T-helper 17 cell (primary cell): ENCODE data around the gene TAC3. TPM values are rescaled to one million over a fixed set of nuclear protein-coding genes. Genes with fewer than 3 reads are reported as not detected.
"Not testable (repeated sequence)": the region's sequence is repeated elsewhere in the genome, so short reads cannot be mapped to it uniquely, and the experiment has no call there.

Experiments
- ATAC-seq: fragments of 150-1000 bp; cut with Tn5 transposase; 2 replicates; pipeline ENCODE4 v1.10.0; 2021; ENCODE audit warnings: mild to moderate bottlenecking, moderate library complexity
- DNase-seq, 3 donors: peaks; one replicate each; pipeline versions ENCODE4 v3.0.0 to v3.0.0-alpha.2; 2020 to 2021
- H3K9me3 ChIP-seq: one replicate; pipeline ENCODE4 v1.7.0; 2013; ENCODE audit warnings: low read length, mild to moderate bottlenecking; ENCODE audit not compliant: control insufficient read depth, poor library complexity, severe bottlenecking
- H3K27ac Mint-ChIP-seq: one replicate; pipeline ENCODE4 v1.8.0; 2022; ENCODE audit warnings: mild to moderate bottlenecking, moderate library complexity, mixed read lengths
- H3K27me3 Mint-ChIP-seq: one replicate; pipeline ENCODE4 v1.8.0; 2022; ENCODE audit warnings: mixed read lengths
- H3K36me3 Mint-ChIP-seq: one replicate; pipeline ENCODE4 v1.8.0; 2022; ENCODE audit warnings: low read depth, mixed read lengths
- H3K4me1 Mint-ChIP-seq: one replicate; pipeline ENCODE4 v1.8.0; 2022; ENCODE audit warnings: mild to moderate bottlenecking, mixed read lengths
- H3K4me3 Mint-ChIP-seq: one replicate; pipeline ENCODE4 v1.8.0; 2022; ENCODE audit warnings: mild to moderate bottlenecking, moderate library complexity, mixed read lengths
- total RNA-seq, 4 donors: library from RNA in 2 of 4; stranded (reverse) in 2 of 4; gene quantifications; one replicate each; pipeline ENCODE4 v1.2.3 and lab custom pipeline; 2022 to 2026

The TAC3 gene
- total RNA-seq, 2 donors from 2014 or later, result not detected

DNA sequence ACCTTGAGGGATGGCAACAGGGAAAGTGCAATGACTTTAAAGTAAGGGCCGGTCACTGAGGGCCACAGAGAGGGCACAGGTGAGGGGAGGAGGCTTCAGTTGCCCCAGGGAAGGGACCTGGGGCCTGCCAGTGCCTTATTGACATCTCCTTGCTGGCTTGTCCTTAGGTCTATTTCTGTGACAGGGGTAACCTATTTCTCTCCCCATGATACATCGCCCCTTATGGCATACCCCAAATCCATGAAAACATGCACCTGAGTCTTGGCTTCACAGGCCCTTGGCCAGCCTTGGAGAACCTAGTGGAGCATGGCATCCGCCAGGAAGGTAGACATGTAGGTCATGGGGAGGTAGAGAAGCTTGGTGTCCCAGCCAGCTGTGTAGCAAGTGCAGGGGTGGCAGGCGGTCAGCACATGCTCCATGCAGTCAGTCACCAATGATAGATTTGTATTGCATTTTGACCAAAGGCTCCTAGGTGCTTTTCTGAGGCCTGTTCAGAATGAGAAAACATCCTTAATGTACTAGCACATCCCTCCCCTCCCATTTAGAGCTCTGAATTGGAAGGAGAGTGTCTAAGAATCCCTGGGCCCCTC lies 35.3 kb downstream of the TAC3 start:
- Mint-ChIP-seq H3K27ac (peak overlapping the region; percentile 39), H3K4me3 (no peak overlapping the region), H3K36me3 (no peaks in the 10 kb centered on the region)

DNA sequence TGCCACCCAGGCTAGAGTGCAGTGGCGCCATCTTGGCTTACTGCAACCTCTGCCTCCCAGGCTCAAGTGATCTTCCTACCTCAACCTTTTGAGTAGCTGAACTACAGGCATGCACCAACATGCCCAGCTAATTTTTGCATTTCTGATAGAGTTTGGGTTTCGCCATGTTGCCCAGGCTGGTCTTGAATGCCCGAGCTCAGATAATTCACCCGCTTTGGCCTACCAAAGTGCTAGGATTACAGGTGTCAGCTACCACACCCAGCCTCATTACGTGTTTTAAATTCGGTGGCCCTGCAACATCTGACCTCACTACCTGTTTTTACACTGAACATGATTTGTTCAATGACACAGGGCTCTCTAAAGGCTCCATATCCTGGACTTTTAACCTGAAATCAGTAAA lies 36.1 kb downstream of the TAC3 start:
- H3K9me3 ChIP-seq, result no peaks in the 10 kb centered on the region
- no peak for DNase-seq
- H3K27ac Mint-ChIP-seq, result peak overlapping the region; percentile 39
- no peak for ATAC-seq
- H3K36me3 Mint-ChIP-seq, result no peaks in the 10 kb centered on the region
- no peak overlapping the region for H3K4me3 Mint-ChIP-seq
- no peaks in the 10 kb centered on the region for H3K27me3 Mint-ChIP-seq
- no peaks in the 10 kb centered on the region for H3K4me1 Mint-ChIP-seq

More for the DNA sequence above, 35.3 kb downstream of the TAC3 start:
- H3K9me3 ChIP-seq, result no peaks in the 10 kb centered on the region
- no peak for ATAC-seq
- DNase-seq, result no peak
- Mint-ChIP-seq H3K4me1 (peaks cover 1% of the 10 kb centered on the region), H3K27me3 (no peaks in the 10 kb centered on the region)

DNA sequence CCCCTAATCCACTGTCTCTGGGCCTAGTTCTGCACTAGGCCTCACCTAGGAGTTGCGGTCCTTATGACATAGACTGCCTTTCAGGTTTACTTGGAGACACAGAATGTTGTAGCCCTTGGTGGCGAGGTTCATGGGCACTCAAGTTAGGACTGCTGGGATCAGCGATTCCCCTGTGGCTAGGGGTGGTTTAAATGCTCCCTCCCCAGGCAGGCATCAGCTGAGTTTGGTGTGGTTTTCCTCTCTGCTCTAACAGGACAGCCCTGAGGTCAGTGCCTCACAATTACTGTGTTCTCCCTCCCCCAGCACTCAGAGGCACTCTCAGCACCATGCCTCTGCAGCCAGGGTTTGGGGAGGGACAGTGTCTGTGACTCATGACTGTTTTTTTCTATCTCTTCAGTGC lies 36.7 kb downstream of the TAC3 start:
- no peaks in the 10 kb centered on the region for H3K9me3 ChIP-seq
- no peak for ATAC-seq
- Mint-ChIP-seq H3K4me3 (no peak overlapping the region), H3K27ac (no peak overlapping the region), H3K36me3 (no peaks in the 10 kb centered on the region), H3K27me3 (no peaks in the 10 kb centered on the region), H3K4me1 (no peaks in the 10 kb centered on the region)
- DNase-seq, result no peak

DNA sequence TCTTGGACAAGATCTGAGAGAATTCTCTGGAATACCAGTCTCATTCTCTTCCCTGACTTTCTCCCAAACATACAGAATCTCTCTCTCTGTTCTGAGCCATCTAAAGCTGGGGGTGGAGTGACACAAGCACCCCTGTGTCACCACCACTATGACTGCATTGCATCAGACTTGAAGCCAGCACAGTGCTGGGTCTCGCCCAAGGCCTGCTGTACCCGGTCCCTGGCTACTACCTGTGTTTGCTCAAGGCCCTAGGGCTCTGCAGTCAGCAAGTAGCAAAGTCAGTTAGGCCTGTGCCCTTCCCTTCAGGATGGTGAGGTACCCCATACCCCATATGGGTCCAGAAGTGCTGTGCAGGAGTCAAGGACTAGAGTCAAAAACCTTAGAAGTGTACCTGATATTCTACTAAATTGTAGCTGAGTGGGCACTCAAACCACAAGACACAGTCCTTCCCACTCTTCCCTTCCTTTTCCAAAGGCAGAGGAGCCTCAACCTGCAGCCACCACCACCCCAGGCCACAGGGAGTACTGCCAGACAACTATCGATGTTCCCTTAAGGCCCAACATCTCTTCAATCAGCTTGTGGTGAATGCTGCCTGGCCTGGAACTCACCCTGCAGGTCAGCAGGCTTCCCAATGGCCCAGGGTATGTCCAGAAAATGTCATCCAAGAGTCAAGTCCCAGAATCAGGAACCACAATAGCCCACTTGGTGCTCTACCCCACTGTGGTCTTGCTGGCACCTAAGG lies 37.8 kb downstream of the TAC3 start:
- Mint-ChIP-seq H3K4me3 (no peak overlapping the region), H3K27ac (no peak overlapping the region)
- DNase-seq, result no peak

DNA sequence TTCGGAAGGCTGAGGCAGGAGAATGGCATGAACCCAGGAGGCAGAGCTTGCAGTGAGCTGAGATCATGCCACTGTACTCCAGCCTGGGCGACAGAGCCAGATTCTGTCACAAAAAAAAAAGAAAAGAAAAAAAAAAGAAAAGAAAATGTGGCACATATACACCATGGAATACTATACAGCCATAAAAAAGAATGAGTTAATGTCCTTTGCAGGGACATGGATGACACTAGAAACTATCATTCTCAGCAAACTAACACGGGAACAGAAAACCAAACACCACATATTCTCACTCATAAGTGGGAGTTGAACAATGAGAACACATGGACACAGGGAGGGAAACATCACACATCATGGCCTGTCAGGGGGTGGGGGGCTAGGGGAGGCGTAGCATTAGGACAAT lies 39.0 kb downstream of the TAC3 start:
- not testable (repeated sequence) for H3K27ac Mint-ChIP-seq, H3K4me3 Mint-ChIP-seq, H3K36me3 Mint-ChIP-seq, H3K9me3 ChIP-seq, H3K27me3 Mint-ChIP-seq, DNase-seq, H3K4me1 Mint-ChIP-seq, ATAC-seq

More for the DNA sequence above, 37.8 kb downstream of the TAC3 start:
- Mint-ChIP-seq H3K36me3 (no peaks in the 10 kb centered on the region), H3K27me3 (no peaks in the 10 kb centered on the region), H3K4me1 (no peaks in the 10 kb centered on the region)
- no peak for ATAC-seq
- no peaks in the 10 kb centered on the region for H3K9me3 ChIP-seq

DNA sequence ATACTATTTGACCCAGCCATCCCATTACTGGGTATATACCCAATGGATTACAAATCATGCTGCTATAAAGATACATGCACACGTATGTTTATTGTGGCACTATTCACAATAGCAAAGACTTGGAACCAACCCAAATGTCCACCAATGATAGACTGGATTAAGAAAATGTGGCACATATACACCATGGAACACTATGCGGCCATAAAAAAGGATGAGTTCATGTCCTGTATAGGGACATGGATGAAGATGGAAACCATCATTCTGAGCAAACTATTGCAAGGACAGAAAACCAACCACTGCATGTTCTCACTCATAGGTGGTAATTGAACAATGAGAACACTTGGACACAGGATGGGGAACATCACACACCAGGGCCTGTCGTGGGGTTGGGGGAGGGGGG lies 42.1 kb downstream of the TAC3 start:
- H3K27ac Mint-ChIP-seq, H3K36me3 Mint-ChIP-seq, H3K27me3 Mint-ChIP-seq: not testable (repeated sequence)

DNA sequence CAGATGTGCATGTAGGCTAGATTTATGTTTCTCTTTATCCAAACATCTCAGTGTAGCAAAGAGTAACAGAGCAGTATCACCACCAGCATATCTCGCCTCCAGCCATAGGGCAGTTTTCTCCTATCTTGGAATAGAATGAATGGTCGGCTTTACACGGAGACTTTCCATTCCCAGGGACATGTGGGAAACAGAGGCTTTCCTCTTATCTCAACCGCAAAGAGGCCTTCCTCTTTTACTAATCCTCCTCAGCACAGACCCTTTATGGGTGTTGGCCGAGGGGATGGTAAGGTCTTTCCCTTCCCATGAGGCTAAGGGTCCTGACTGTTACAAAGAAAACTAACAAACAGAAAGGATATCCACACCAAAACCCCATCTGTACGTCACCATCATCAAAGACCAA lies 47.4 kb downstream of the TAC3 start:
- H3K4me3 Mint-ChIP-seq, H3K4me1 Mint-ChIP-seq, DNase-seq, H3K27ac Mint-ChIP-seq, ATAC-seq, H3K9me3 ChIP-seq, H3K36me3 Mint-ChIP-seq: not testable (repeated sequence)
- H3K27me3 Mint-ChIP-seq, result peaks cover 20% of the 10 kb centered on the region

More for the DNA sequence above, 42.1 kb downstream of the TAC3 start:
- DNase-seq, H3K4me1 Mint-ChIP-seq, H3K9me3 ChIP-seq, H3K4me3 Mint-ChIP-seq, ATAC-seq: not testable (repeated sequence)

DNA sequence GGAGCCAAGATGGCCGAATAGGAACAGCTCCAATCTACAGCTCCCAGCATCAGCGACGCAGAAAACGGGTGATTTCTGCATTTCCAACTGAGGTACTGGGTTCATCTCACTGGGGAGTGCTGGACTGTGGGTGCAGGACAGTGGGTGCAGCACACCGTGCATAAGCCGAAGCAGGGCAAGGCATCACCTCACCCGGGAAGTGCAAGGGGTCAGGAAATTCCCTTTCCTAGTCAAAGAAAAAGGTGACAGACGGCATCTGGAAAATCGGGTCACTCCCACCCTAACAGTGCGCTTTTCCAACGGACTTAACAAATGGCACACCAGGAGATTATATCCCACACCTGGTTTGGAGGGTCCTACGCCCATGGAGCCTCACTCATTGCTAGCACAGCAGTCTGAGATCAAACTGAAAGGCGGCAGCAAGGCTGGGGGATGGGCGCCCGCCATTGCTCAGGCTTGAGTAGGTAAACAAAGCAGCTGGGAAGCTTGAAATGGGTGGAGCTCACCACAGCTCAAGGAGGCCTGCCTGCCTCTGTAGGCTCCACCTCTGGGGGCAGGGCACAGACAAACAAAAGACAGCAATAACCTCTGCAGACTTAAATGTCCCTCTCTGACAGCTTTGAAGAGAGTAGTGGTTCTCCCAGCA lies 50.2 kb downstream of the TAC3 start:
- H3K27me3 Mint-ChIP-seq, result peaks cover 18% of the 10 kb centered on the region
- H3K4me3 Mint-ChIP-seq, H3K4me1 Mint-ChIP-seq, DNase-seq, H3K27ac Mint-ChIP-seq, ATAC-seq, H3K36me3 Mint-ChIP-seq, H3K9me3 ChIP-seq: not testable (repeated sequence)

DNA sequence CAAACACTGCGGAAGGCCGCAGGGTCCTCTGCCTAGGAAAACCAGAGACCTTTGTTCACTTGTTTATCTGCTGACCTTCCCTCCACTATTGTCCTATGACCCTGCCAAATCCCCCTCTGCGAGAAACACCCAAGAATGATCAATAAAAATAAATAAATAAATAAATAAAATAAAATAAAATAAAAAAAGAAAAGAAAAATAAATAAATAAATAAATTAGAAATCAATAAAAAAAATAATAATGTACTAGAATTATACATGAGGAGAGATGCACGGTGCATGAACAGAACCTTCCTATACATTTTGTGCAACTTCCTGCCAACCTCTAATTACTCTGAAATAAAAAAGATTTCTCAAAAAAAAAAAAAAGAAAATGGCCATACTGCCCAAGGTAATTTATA lies 51.2 kb downstream of the TAC3 start:
- not testable (repeated sequence) for ATAC-seq, H3K36me3 Mint-ChIP-seq, H3K4me1 Mint-ChIP-seq, H3K27ac Mint-ChIP-seq, H3K4me3 Mint-ChIP-seq, H3K9me3 ChIP-seq, DNase-seq
- H3K27me3 Mint-ChIP-seq, result peaks cover 15% of the 10 kb centered on the region

DNA sequence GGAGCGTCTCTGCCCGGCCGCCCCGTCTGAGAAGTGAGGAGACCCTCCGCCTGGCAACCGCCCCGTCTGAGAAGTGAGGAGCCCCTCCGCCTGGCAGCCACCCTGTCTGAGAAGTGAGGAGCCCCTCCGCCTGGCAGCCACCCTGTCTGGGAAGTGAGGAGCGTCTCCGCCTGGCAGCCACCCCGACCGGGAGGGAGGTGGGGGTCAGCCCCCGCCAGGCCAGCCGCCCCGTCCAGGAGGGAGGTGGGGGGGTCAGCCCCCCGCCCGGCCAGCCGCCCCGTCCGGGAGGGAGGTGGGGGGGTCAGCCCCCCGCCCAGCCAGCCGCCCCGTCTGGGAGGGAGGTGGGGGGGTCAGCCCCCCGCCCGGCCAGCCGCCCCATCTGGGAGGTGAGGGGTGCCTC lies 52.8 kb downstream of the TAC3 start:
- H3K27me3 Mint-ChIP-seq, H3K27ac Mint-ChIP-seq, H3K9me3 ChIP-seq, H3K4me3 Mint-ChIP-seq, H3K4me1 Mint-ChIP-seq, DNase-seq, ATAC-seq, H3K36me3 Mint-ChIP-seq: not testable (repeated sequence)

DNA sequence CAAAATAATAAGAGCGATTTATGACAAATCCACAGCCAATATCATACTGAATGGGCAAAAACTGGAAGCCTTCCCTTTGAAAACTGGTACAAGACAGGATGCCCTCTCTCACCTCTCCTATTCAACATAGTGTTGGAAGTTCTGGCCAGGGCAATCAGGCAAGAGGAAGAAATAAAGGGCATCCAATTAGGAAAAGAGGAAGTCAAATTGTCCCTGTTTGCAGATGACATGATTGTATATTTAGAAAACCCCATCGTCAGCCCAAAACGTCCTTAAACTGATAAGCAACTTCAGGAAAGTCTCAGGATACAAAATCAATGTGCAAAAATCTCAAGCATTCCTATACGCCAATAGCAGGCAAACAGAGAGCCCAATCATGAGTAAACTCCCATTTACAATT lies 54.1 kb downstream of the TAC3 start:
- not testable (repeated sequence) for H3K9me3 ChIP-seq, ATAC-seq, H3K4me3 Mint-ChIP-seq, H3K36me3 Mint-ChIP-seq, DNase-seq, H3K4me1 Mint-ChIP-seq, H3K27ac Mint-ChIP-seq, H3K27me3 Mint-ChIP-seq
